T-helper 2 cell treated with Interferon-gamma antibody and Interleukin-4, amounts not matched to agents 100 ng/mL and 5 ng/mL, for 36 hours (primary cell): ENCODE data around the gene IPO11. TPM values are rescaled to one million over a fixed set of nuclear protein-coding genes. Genes with fewer than 3 reads are reported as not detected.
"Not testable (repeated sequence)": the region's sequence is repeated elsewhere in the genome, so short reads cannot be mapped to it uniquely, and the experiment has no call there.

Source experiments
- intact Hi-C: fragments of 100-400 bp; cut with micrococcal nuclease; formaldehyde crosslinking; loops from one replicate; pipeline ENCODE4 v1.15.1; 2023
- total RNA-seq: library from RNA; stranded (reverse); gene quantifications from 2 replicates; pipeline ENCODE4 v1.2.3, GENCODE V29; 2022

Gene IPO11
- total RNA-seq, 1 donor from 2014 or later, result 33.7 TPM

GRCh38 chr5:62594364-62594984 is 181.9 kb downstream of the IPO11 start:
- intact Hi-C loops, result no loop called here

GRCh38 chr5:62596096-62596495 is 183.5 kb downstream of the IPO11 start:
- intact Hi-C loops, result no loop called here

- intact Hi-C loops, result no loop called here
Observed at GRCh38 chr5:62596691-62597090, 184.1 kb downstream of the IPO11 start.

GRCh38 chr5:62597314-62597713 is 184.8 kb downstream of the IPO11 start:
- intact Hi-C loops, result no loop called here

- intact Hi-C loops, result no loop called here
Observed at GRCh38 chr5:62600560-62601252, 188.1 kb downstream of the IPO11 start.

- intact Hi-C loops, result no loop called here
Observed at GRCh38 chr5:62603934-62604333, 191.4 kb downstream of the IPO11 start.

- intact Hi-C loops, result no loop called here
Observed at GRCh38 chr5:62605638-62606037, 193.1 kb downstream of the IPO11 start.

GRCh38 chr5:62606878-62607277 is 194.3 kb downstream of the IPO11 start:
- intact Hi-C loops, result no loop called here

GRCh38 chr5:62607615-62608014 is 195.1 kb downstream of the IPO11 start:
- intact Hi-C loops, result no loop called here

GRCh38 chr5:62608529-62609511 is 196.3 kb downstream of the IPO11 start:
- intact Hi-C loops, result no loop called here

- intact Hi-C loops, result no loop called here
Observed at GRCh38 chr5:62614355-62614754, 201.8 kb downstream of the IPO11 start.

GRCh38 chr5:62616615-62617277 is 204.2 kb downstream of the IPO11 start:
- intact Hi-C loops, result no loop called here

GRCh38 chr5:62617943-62618342 is 205.4 kb downstream of the IPO11 start:
- intact Hi-C loops, result no loop called here

GRCh38 chr5:62620761-62621160 is 208.2 kb downstream of the IPO11 start:
- intact Hi-C loops, result no loop called here

GRCh38 chr5:62621280-62621679 is 208.7 kb downstream of the IPO11 start:
- intact Hi-C loops, result no loop called here

GRCh38 chr5:62623271-62623670 is 210.7 kb downstream of the IPO11 start:
- intact Hi-C loops, result no loop called here

- intact Hi-C loops, result not testable (repeated sequence)
Observed at GRCh38 chr5:62624436-62624835, 211.9 kb downstream of the IPO11 start.

- intact Hi-C loops, result no loop called here
Observed at GRCh38 chr5:62626534-62626933, 214.0 kb downstream of the IPO11 start.

GRCh38 chr5:62627121-62627520 is 214.6 kb downstream of the IPO11 start:
- intact Hi-C loops, result no loop called here

GRCh38 chr5:62627901-62628300 is 215.3 kb downstream of the IPO11 start:
- intact Hi-C loops, result no loop called here

- intact Hi-C loops, result no loop called here
Observed at GRCh38 chr5:62631909-62632580, 219.5 kb downstream of the IPO11 start.
